OCI-LY1 (cell line): ENCODE results near the gene KCNIP2.

ENCODE experiments used
- H2AFZ ChIP-seq: fragments of 200-600 bp; sonication (generic), shearing (Covaris generic); 2 replicates; pipeline ENCODE4 v1.6.0; 2014; ENCODE audit warnings: antibody characterized with exemption, mild to moderate bottlenecking, low read length
- H3F3A ChIP-seq: fragments of 200-600 bp; sonication (generic), shearing (Covaris generic); 2 replicates; pipeline ENCODE4 v1.6.0; 2014; ENCODE audit warnings: mild to moderate bottlenecking, antibody characterized with exemption, low read length, moderate library complexity; ENCODE audit not compliant: insufficient read depth
- H3K27ac ChIP-seq: fragments of 200-600 bp; sonication (generic); 2 replicates; pipeline ENCODE4 v1.5.1; 2014; ENCODE audit warnings: low read length, mixed run types, mild to moderate bottlenecking, low read depth; ENCODE audit not compliant: poor library complexity, severe bottlenecking
- H3K27me3 ChIP-seq: fragments of 200-600 bp; sonication (generic); 2 replicates; pipeline ENCODE4 v1.6.0; 2014; ENCODE audit warnings: antibody characterized with exemption, mild to moderate bottlenecking, low read length, moderate library complexity; ENCODE audit not compliant: insufficient read depth
- H3K36me3 ChIP-seq: fragments of 200-600 bp; sonication (generic); 2 replicates; pipeline ENCODE4 v1.6.1; 2014; ENCODE audit warnings: mild to moderate bottlenecking, antibody characterized with exemption, low read length, moderate library complexity, mixed read lengths; ENCODE audit not compliant: insufficient read depth
- H3K4me1 ChIP-seq: fragments of 200-600 bp; sonication (generic); 2 replicates; pipeline ENCODE4 v1.5.1; 2014; ENCODE audit warnings: mild to moderate bottlenecking, low read length, moderate library complexity; ENCODE audit not compliant: insufficient read depth, severe bottlenecking
- H3K4me2 ChIP-seq: fragments of 200-600 bp; sonication (generic), shearing (Covaris generic); 2 replicates; pipeline ENCODE4 v1.6.1; 2014; ENCODE audit warnings: low read length
- H3K4me3 ChIP-seq: fragments of 200-600 bp; sonication (generic); 2 replicates; pipeline ENCODE4 v1.5.1; 2014; ENCODE audit warnings: low read length, low read depth, mild to moderate bottlenecking, mixed read lengths; ENCODE audit not compliant: poor library complexity, severe bottlenecking
- H3K79me2 ChIP-seq: fragments of 200-600 bp; shearing (Covaris generic); 2 replicates; pipeline ENCODE4 v1.6.1; 2016; ENCODE audit warnings: mixed run types, low read length, mixed read lengths; ENCODE audit not compliant: insufficient read depth
- H3K9ac ChIP-seq: fragments of 200-600 bp; sonication (generic), shearing (Covaris generic); 2 replicates; pipeline ENCODE4 v1.6.1; 2014; ENCODE audit warnings: mild to moderate bottlenecking, low read length, mixed read lengths
- H3K9me2 ChIP-seq: fragments of 200-600 bp; sonication (generic), shearing (Covaris generic); 2 replicates; pipeline ENCODE4 v1.6.1; 2014; ENCODE audit warnings: low read depth, mild to moderate bottlenecking, low read length, mixed read lengths
- H3K9me3 ChIP-seq: fragments of 200-600 bp; shearing (Covaris generic); 2 replicates; pipeline ENCODE4 v1.6.1; 2014; ENCODE audit warnings: low read length, mixed read lengths
- H4K20me1 ChIP-seq: fragments of 200-600 bp; sonication (generic), shearing (Covaris generic); 2 replicates; pipeline ENCODE4 v1.6.0; 2016; ENCODE audit warnings: mild to moderate bottlenecking, low read length; ENCODE audit not compliant: insufficient read depth
- EZH2 ChIP-seq: fragments of 200-600 bp; sonication (generic), shearing (Covaris generic); IDR thresholded peaks from 2 replicates; pipeline ENCODE4 v1.8.0; 2017; ENCODE audit warnings: borderline replicate concordance, mixed run types, mild to moderate bottlenecking, antibody characterized with exemption, low read length, moderate library complexity, mixed read lengths
- TF ChIP-seq, protein P1 (sequence below): fragments of 200-600 bp; sonication (generic), shearing (Covaris generic); IDR thresholded peaks from 2 replicates; pipeline ENCODE4 v1.5.1; 2017; ENCODE audit warnings: mild to moderate bottlenecking, antibody characterized with exemption, low read length, moderate library complexity, mixed read lengths

KCNIP2 gene

DNA sequence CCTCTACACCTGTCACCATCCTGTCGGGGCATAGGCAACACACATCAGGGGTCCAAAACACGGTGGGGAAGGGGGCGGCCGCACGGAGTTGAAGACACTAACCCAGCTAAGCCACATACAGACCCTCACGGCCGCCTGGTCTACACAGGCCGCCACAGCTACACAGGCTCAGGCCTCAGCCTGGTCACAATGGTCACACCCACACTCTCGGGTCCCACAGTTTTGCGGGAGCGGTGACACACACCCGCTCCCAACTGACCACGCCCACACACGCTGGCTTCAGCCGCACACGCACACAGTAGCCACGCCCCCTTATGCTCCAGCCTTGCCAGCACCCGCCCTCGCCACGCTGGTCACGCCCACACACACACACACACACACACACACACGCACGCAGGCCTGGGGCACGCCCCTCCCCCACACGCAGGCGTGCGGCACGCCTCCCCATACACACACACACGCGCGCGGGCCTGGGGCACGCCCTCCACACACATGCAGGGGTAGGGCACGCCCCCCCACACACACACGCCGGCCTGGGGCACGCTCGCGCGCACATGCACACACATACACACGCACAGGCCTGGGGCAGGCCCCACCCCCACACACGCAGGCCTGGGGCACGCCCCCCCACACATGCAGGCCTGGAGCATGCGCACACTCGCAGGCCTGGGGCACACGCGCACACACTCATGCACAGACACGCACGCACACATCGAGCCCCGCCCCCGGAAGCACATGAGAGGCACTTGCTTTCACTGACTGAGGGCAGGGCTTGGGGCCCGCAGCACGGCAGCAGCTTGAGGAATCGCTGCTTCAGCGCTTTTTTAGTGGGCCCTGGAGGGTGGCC lies 13.1 kb downstream of the KCNIP2 start:
- H3K4me2 ChIP-seq, result peak overlapping the region; percentile 83
- H3K9ac ChIP-seq, result peak overlapping the region; percentile 84
- TF ChIP-seq, protein P1, sequence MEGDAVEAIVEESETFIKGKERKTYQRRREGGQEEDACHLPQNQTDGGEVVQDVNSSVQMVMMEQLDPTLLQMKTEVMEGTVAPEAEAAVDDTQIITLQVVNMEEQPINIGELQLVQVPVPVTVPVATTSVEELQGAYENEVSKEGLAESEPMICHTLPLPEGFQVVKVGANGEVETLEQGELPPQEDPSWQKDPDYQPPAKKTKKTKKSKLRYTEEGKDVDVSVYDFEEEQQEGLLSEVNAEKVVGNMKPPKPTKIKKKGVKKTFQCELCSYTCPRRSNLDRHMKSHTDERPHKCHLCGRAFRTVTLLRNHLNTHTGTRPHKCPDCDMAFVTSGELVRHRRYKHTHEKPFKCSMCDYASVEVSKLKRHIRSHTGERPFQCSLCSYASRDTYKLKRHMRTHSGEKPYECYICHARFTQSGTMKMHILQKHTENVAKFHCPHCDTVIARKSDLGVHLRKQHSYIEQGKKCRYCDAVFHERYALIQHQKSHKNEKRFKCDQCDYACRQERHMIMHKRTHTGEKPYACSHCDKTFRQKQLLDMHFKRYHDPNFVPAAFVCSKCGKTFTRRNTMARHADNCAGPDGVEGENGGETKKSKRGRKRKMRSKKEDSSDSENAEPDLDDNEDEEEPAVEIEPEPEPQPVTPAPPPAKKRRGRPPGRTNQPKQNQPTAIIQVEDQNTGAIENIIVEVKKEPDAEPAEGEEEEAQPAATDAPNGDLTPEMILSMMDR, result no peak
- TF ChIP-seq EZH2, result no peak

DNA sequence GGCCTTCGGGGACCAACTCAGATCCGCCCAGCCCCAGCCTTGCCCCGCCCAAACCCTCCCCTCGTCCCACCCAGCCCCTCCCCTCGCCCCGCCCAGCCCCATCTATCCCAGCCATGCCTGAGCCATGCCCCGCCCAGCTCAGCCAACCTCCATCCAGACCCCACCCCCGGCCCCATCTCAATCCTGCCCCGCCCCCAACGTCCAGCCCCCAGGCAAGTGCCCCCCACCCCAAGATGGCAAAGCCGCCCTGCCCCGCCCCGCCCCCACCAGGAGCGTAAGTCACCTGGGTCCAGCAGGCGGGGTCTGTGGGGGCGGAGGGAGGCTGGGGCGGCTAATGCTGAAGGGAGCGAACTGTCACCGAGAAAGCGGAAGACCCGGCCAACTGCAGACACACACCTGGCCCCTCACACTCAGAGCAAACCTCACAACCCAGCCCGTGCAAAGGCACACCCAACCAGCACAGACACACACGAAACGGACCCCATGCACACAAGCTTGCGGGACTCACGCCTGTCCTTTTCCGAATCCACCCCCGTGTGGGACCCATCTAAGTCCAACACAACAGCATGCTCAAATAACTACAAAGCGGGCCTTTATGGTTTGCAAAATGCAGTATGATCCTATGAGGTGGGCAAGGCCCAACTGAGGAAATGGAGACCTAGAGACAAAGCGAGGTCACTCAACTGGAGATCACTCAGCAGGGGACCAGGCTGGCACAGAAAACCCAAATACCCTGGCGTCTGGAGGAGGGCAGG lies 13.9 kb downstream of the KCNIP2 start:
- H3F3A ChIP-seq, result 0 out of 2 replicates have a peak, but pooled peaks cover 4% of the 10 kb centered on the region
- no peak for TF ChIP-seq EZH2
- TF ChIP-seq, protein P1, result no peak
- peak overlapping the region; percentile 55 for H3K4me3 ChIP-seq
- no peaks in the 10 kb centered on the region for H3K9me3 ChIP-seq
- no peaks in the 10 kb centered on the region for H3K79me2 ChIP-seq
- no peaks in the 10 kb centered on the region for H3K9me2 ChIP-seq
- H3K4me1 ChIP-seq, result peaks cover 25% of the 10 kb centered on the region
- no peak overlapping the region for H2AFZ ChIP-seq
- no peaks in the 10 kb centered on the region for H3K27me3 ChIP-seq
- H3K9ac ChIP-seq, result peak overlapping the region; percentile 51; the same call in 1 of the 2 replicates
- peak overlapping the region; percentile 83 for H3K4me2 ChIP-seq
- no peaks in the 10 kb centered on the region for H4K20me1 ChIP-seq
- H3K27ac ChIP-seq, result peak overlapping the region; percentile 94
- no peaks in the 10 kb centered on the region for H3K36me3 ChIP-seq

More for the DNA sequence above, 13.1 kb downstream of the KCNIP2 start:
- Histone ChIP-seq H3K4me3 (peak overlapping the region; percentile 55), H3K36me3 (no peaks in the 10 kb centered on the region), H3K4me1 (peaks cover 25% of the 10 kb centered on the region), H2AFZ (no peak overlapping the region), H3K27me3 (no peaks in the 10 kb centered on the region), H4K20me1 (no peaks in the 10 kb centered on the region), H3K9me2 (no peaks in the 10 kb centered on the region), H3K79me2 (no peaks in the 10 kb centered on the region), H3K27ac (peak overlapping the region; percentile 94), H3K9me3 (no peaks in the 10 kb centered on the region), H3F3A (0 out of 2 replicates have a peak, but pooled peaks cover 4% of the 10 kb centered on the region)

DNA sequence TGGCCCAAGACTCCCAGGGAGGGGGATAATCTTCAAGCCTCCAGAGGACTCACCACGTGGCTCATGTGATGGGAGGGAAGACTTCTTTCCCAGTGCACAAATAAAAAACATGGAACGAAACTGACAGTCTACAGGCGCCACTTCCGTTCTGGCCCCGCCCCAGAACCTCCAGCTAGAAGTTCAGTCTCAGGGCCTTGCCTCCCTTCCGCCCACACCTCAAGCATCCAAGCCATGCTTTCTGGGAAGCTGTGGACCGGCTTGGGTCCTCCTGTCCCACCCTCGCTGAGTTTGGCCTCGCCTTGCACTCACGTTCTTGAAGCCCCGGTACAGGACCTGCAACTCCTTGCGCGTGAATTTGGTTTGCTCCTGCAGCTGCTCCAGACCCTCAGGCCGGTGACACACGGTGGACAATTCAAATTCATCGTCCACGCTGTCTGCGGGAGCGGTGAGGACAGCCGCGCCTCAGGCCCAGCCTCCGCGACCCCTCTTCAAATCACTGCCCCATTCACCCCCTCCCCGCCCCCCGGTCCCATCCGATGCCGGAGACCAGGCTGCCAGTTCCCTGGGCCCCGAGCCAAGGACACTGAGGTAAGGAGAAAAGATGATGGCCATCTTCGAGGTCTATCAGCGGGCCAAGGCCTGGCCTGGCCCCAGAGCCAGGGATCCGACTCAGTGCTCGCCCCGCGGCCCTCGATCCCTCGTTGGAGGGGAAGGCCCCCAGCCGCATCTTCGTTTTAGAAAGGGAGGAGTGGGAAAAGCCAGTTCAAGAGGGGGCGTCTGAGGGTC lies 14.6 kb downstream of the KCNIP2 start:
- Histone ChIP-seq H3K27ac (peak overlapping the region; percentile 49), H3K9me2 (no peaks in the 10 kb centered on the region), H3K4me1 (peaks cover 25% of the 10 kb centered on the region), H3K27me3 (no peaks in the 10 kb centered on the region), H3K9ac (peak overlapping the region; percentile 41; the same call in 1 of the 2 replicates), H3K9me3 (no peaks in the 10 kb centered on the region), H3K4me3 (peak overlapping the region; percentile 48), H3K36me3 (no peaks in the 10 kb centered on the region), H3K4me2 (peak overlapping the region; percentile 65; the same call in 1 of the 2 replicates), H2AFZ (no peak overlapping the region), H3F3A (0 out of 2 replicates have a peak, but pooled peaks cover 4% of the 10 kb centered on the region), H4K20me1 (no peaks in the 10 kb centered on the region), H3K79me2 (no peaks in the 10 kb centered on the region)
- TF ChIP-seq EZH2, result no peak
- TF ChIP-seq, protein P1, result no peak
